PC-9 (cell line): ENCODE data around the gene RBM38. TPM values are rescaled to one million over a fixed set of nuclear protein-coding genes. Genes with fewer than 3 reads are reported as not detected.

Source experiments
- BruUV-seq: library from RNA; stranded (reverse); fragments of 400-500 nt; replicated peaks from 2 replicates; lab custom pipeline; 2021; lab: Mats Ljungman, UMichigan
- CTCF ChIA-PET: fragments of 300-600 bp; sonication (Branson Sonifier 250); formaldehyde crosslinking; loops from one replicate; lab custom pipeline; 2022; ENCODE audit warnings: antibody characterized with exemption; lab: Charles Lee
- POLR2A ChIA-PET: fragments of 300-600 bp; sonication (Branson Sonifier 250); formaldehyde crosslinking; loops from one replicate; lab custom pipeline; 2022; ENCODE audit warnings: antibody characterized with exemption; ENCODE audit not compliant: unreplicated experiment; lab: Charles Lee
- DNase-seq, 2 experiments: peaks; one replicate each; pipeline versions ENCODE4 v3.0.0 to v3.0.0-alpha.2; 2015 to 2022; ENCODE audit warnings: mixed read lengths in 1 of 2
- H2AFZ ChIP-seq: fragments of 200-600 bp; sonication (generic); 2 replicates; pipeline ENCODE4 v1.8.1; 2017; ENCODE audit warnings: antibody characterized with exemption
- H3F3A ChIP-seq: fragments of 200-600 bp; sonication (generic); 2 replicates; pipeline ENCODE4 v1.8.1; 2017; ENCODE audit warnings: antibody characterized with exemption, mild to moderate bottlenecking, low read depth; ENCODE audit not compliant: insufficient read depth
- H3K27ac ChIP-seq: fragments of 200-600 bp; sonication (generic); 2 replicates; pipeline ENCODE4 v1.6.1; 2016; ENCODE audit warnings: mixed run types
- H3K27me3 ChIP-seq: fragments of 200-600 bp; sonication (generic); 2 replicates; pipeline ENCODE4 v1.6.1; 2016; ENCODE audit warnings: low read depth, mixed run types; ENCODE audit not compliant: insufficient read depth
- H3K36me3 ChIP-seq: fragments of 200-600 bp; sonication (generic); 2 replicates; pipeline ENCODE4 v1.6.1; 2016; ENCODE audit warnings: low read depth, mixed run types
- H3K4me1 ChIP-seq: fragments of 200-600 bp; sonication (generic); replicated peaks from 2 replicates; pipeline ENCODE4 v1.6.1; 2016; ENCODE audit warnings: mixed run types; ENCODE audit not compliant: insufficient read depth
- H3K4me2 ChIP-seq: fragments of 200-600 bp; sonication (generic); 2 replicates; pipeline ENCODE4 v1.6.1; 2017; ENCODE audit warnings: mixed run types
- H3K4me3 ChIP-seq: fragments of 200-600 bp; sonication (generic); 2 replicates; pipeline ENCODE4 v1.6.1; 2016; ENCODE audit warnings: mixed run types
- H3K79me2 ChIP-seq: fragments of 200-600 bp; sonication (generic); 2 replicates; pipeline ENCODE4 v1.6.1; 2017; ENCODE audit warnings: low read depth, mixed run types
- H3K9me2 ChIP-seq: fragments of 200-600 bp; sonication (generic); 2 replicates; pipeline ENCODE4 v1.8.1; 2017; ENCODE audit warnings: mild to moderate bottlenecking; ENCODE audit not compliant: insufficient read depth
- H3K9me3 ChIP-seq: fragments of 200-600 bp; sonication (generic); 2 replicates; pipeline ENCODE4 v1.8.1; 2016; ENCODE audit warnings: low read depth; ENCODE audit not compliant: insufficient read depth
- H4K20me1 ChIP-seq: fragments of 200-600 bp; sonication (generic); 2 replicates; pipeline ENCODE4 v1.8.1; 2017; ENCODE audit not compliant: insufficient read depth
- CTCF ChIP-seq: fragments of 200-600 bp; sonication (generic); conservative IDR thresholded peaks from 2 replicates; pipeline ENCODE4 v1.6.1; 2017; ENCODE audit warnings: mixed run types, antibody characterized with exemption, mild to moderate bottlenecking, moderate library complexity
- EZH2 ChIP-seq: fragments of 200-600 bp; sonication (generic); IDR thresholded peaks from 2 replicates; pipeline ENCODE4 v1.8.0; 2017; ENCODE audit warnings: antibody characterized with exemption, low read depth
- intact Hi-C: fragments of 100-400 bp; cut with micrococcal nuclease; formaldehyde crosslinking; loops from one replicate; pipeline ENCODE4 v1.10.0; 2022; ENCODE audit not compliant: unreplicated experiment
- total RNA-seq: library from RNA; stranded (reverse); gene quantifications from 2 replicates; pipeline ENCODE4 v1.2.3, GENCODE V29; 2021

Gene RBM38
- total RNA-seq, 1 experiment from 2014 or later: 25.6 TPM

DNA sequence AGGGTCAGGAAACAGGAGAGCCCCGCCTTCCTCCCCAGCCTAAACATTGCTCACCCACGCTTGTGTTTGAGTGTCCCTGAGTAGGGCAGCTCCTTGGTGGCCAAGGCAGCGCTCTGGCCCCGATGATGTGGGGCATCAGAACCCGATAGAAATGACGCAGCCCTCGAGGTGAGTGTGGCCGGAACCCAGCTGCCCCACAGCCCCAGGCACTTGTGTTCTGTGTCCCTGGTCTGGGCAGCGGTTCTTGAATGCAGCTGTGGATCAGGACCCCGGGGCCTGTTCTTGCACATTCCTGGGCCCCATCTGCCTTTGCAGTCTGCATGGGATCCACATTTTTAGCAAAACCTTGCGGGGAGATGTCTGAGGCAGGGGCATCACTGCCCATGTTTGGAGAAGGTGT is 12.8 kb downstream of the RBM38 start:
- no peaks in the 10 kb centered on the region for H3K27me3 ChIP-seq
- no TSS peak for BruUV-seq
- ChIA-PET POLR2A (no interaction called here), CTCF (no interaction called here)
- no peaks in the 10 kb centered on the region for H3K79me2 ChIP-seq
- no peaks in the 10 kb centered on the region for H3K36me3 ChIP-seq
- intact Hi-C loops: no loop called here
- H3K27ac ChIP-seq: no peak overlapping the region
- no peak for TF ChIP-seq CTCF
- no peak for TF ChIP-seq EZH2
- H3F3A ChIP-seq: no peaks in the 10 kb centered on the region
- H3K4me3 ChIP-seq: no peak overlapping the region
- H4K20me1 ChIP-seq: peaks cover 4% of the 10 kb centered on the region; the same call in 1 of the 2 replicates
- H3K9me2 ChIP-seq: no peaks in the 10 kb centered on the region
- H3K9me3 ChIP-seq: no peaks in the 10 kb centered on the region
- DNase-seq: no peak
- no peak overlapping the region for H3K4me2 ChIP-seq
- no peak overlapping the region for H2AFZ ChIP-seq
- H3K4me1 ChIP-seq: no peaks in the 10 kb centered on the region

DNA sequence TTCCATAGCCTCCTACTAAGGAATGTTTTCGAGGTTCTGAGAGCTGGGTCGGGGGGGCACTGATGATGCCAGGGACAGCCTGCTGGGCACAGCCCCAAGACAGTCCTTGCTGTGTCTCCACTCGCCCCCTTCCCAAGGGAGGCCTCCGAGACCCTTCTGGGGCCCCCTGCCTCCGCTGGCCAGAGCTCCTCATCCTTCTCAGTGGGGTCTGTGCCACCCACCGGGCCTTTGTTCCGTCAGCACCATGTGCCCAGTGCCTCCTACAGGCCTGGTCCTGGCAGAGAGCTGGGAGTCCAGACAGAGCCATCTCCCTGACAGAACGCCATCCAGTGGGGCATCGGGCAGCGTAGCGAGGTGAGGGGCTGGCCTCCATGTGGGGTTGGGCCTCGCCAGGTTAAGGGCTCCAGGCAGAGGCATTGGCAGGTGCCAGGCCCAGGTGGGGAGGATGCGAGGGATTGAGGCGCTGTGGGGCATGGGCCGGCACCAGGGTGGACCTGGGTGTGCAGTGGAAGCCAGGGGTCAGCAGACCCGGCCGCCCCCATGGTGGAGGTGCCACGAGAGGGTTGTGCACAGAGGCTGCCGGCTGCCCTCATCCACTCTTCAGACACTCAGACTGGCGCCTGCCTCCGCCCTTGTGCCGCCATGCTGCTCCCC is 13.3 kb downstream of the RBM38 start:
- no peaks in the 10 kb centered on the region for H3F3A ChIP-seq
- H3K9me2 ChIP-seq: no peaks in the 10 kb centered on the region
- H3K27me3 ChIP-seq: no peaks in the 10 kb centered on the region
- H2AFZ ChIP-seq: no peak overlapping the region
- ChIA-PET POLR2A (no interaction called here), CTCF (no interaction called here)
- no peak overlapping the region for H3K4me3 ChIP-seq
- no peaks in the 10 kb centered on the region for H3K79me2 ChIP-seq
- no TSS peak for BruUV-seq
- H3K4me2 ChIP-seq: no peak overlapping the region
- H3K36me3 ChIP-seq: no peaks in the 10 kb centered on the region
- H4K20me1 ChIP-seq: peaks cover 4% of the 10 kb centered on the region; the same call in 1 of the 2 replicates
- H3K27ac ChIP-seq: no peak overlapping the region
- intact Hi-C loops: no loop called here
- H3K9me3 ChIP-seq: no peaks in the 10 kb centered on the region
- no peak for DNase-seq
- H3K4me1 ChIP-seq: no peaks in the 10 kb centered on the region
- TF ChIP-seq CTCF: no peak
- TF ChIP-seq EZH2: no peak

GRCh38 chr20:57405236-57406016 is 14.2 kb downstream of the RBM38 start:
- no peak for DNase-seq
- no peaks in the 10 kb centered on the region for H3K9me2 ChIP-seq
- TF ChIP-seq CTCF (no peak), EZH2 (no peak)
- no peak overlapping the region for H3K4me3 ChIP-seq
- no peaks in the 10 kb centered on the region for H3K79me2 ChIP-seq
- H2AFZ ChIP-seq: no peak overlapping the region
- H3K4me1 ChIP-seq: no peaks in the 10 kb centered on the region
- H4K20me1 ChIP-seq: peaks cover 4% of the 10 kb centered on the region; the same call in 1 of the 2 replicates
- H3F3A ChIP-seq: no peaks in the 10 kb centered on the region
- H3K27ac ChIP-seq: no peak overlapping the region
- CTCF ChIA-PET: no interaction called here
- H3K36me3 ChIP-seq: no peaks in the 10 kb centered on the region
- H3K9me3 ChIP-seq: no peaks in the 10 kb centered on the region
- no peak overlapping the region for H3K4me2 ChIP-seq
- POLR2A ChIA-PET: no interaction called here
- BruUV-seq: no TSS peak
- intact Hi-C loops: no loop called here
- no peaks in the 10 kb centered on the region for H3K27me3 ChIP-seq
